Hepatocyte (in vitro differentiated cells): ENCODE data around the gene ZNF438.

Source experiments
- CTCF ChIP-seq: fragments of 200-600 bp; sonication (generic); IDR thresholded peaks from 2 replicates; pipeline ENCODE4 v1.5.1; 2016; ENCODE audit warnings: antibody characterized with exemption, mild to moderate bottlenecking; ENCODE audit not compliant: poor library complexity
- EZH2 ChIP-seq: fragments of 200-600 bp; sonication (generic); IDR thresholded peaks from 2 replicates; pipeline ENCODE4 v1.6.1; 2016; ENCODE audit warnings: antibody characterized with exemption, mild to moderate bottlenecking, borderline replicate concordance
- EZH2phosphoT487 ChIP-seq: fragments of 200-600 bp; sonication (generic); IDR thresholded peaks from one replicate; pipeline ENCODE4 v1.6.1; 2018; ENCODE audit warnings: antibody characterized with exemption, mild to moderate bottlenecking, low read depth, moderate library complexity; ENCODE audit not compliant: unreplicated experiment, severe bottlenecking

- TF ChIP-seq CTCF = no peak
- no peak for TF ChIP-seq EZH2
- TF ChIP-seq EZH2phosphoT487 = no peak
Measured at GRCh38 chr10:30940256-30940655, 91.4 kb downstream of the ZNF438 start.
